K562 (cell line): Measurements from ENCODE around the gene FAM25A.
"Not testable (repeated sequence)": the region's sequence is repeated elsewhere in the genome, so short reads cannot be mapped to it uniquely, and the experiment has no call there.

Source experiments
- ARID3A ChIP-seq: IDR thresholded peaks from 2 replicates; pipeline ENCODE4 v1.6.1; 2012; ENCODE audit warnings: low read depth, low read length, improper control_type of control experiment, borderline replicate concordance
- E2F3 ChIP-seq: fragments of 250-450 bp; sonication (Bioruptor Pico); IDR thresholded peaks from 2 replicates; pipeline ENCODE4 v1.4.0; 2020; ENCODE audit warnings: mild to moderate bottlenecking
- EP300 ChIP-seq: IDR thresholded peaks from 2 replicates; pipeline ENCODE4 v1.6.1; 2012; ENCODE audit warnings: low read length, improper control_type of control experiment
- POLR2AphosphoS5 ChIP-seq: IDR thresholded peaks from 2 replicates; pipeline ENCODE4 v1.6.1; 2011; ENCODE audit warnings: mild to moderate bottlenecking, low read depth, low read length, moderate library complexity; ENCODE audit not compliant: control insufficient read depth, insufficient read depth
- RERE ChIP-seq: sonication (generic); formaldehyde crosslinking; IDR thresholded peaks from 2 replicates; pipeline ENCODE4 v1.8.0; 2023; ENCODE audit warnings: missing genetic modification reagents, mild to moderate bottlenecking, borderline replicate concordance
- SREBF2 ChIP-seq: sonication (generic); formaldehyde crosslinking; IDR thresholded peaks from 2 replicates; pipeline ENCODE4 v1.4.0; 2020; ENCODE audit warnings: mild to moderate bottlenecking, missing genetic modification reagents
- ZC3H8 ChIP-seq: fragments of 450-650 bp; IDR thresholded peaks from 2 replicates; pipeline ENCODE4 v1.6.1; 2017
- TF ChIP-seq, protein P1 (sequence below), 3 experiments: IDR thresholded peaks in 2 of 3; conservative IDR thresholded peaks in 1 of 3; 2 replicates each; pipeline ENCODE4 v1.5.1; 2011 to 2012; ENCODE audit warnings: low read length in 3 of 3, mild to moderate bottlenecking in 3 of 3, control low read depth in 2 of 3, improper control_type of control experiment in 1 of 3, inconsistent platforms in 1 of 3, low read depth in 1 of 3, mixed read lengths in 1 of 3, moderate library complexity in 1 of 3; ENCODE audit not compliant: insufficient read depth in 2 of 3

DNA sequence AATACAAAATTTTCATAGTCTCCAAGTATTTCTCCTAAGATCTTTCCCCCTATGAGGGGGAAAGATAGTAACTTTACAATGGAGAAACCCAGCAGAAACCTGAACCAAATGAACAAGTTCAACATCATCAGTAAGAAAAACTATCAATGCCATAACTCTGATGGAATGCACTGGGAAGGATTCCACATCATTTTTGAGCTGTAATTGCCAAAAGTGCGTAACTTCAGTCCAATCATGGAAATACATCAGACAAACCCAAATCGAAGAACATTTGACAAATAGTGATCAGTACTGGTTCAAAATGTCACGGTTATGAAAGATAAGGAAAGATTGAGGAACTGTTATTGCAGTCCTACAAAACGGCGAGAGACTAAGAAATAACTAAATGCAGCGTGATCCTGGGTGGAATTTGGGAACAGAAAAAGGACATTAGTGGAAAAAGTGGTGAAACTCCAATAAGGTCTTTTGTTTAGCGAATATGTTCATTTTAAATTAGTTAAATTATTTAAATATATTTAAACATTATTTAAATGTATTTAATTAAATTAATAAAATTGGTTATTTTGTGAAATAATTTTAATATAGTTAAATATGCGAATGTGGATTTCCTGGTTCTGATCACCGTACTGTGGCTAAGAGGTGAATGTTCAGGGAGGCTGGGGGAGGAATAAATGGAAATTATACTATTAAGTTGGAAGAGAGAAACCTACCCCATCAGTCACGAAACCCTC, 4.9 kb upstream of the FAM25A start:
- TF ChIP-seq E2F3 (CRISPR knock-in tag); EP300; POLR2AphosphoS5; SREBF2; RERE (CRISPR knock-in tag); ARID3A; ZC3H8: not testable (repeated sequence)
- TF ChIP-seq, protein P1, sequence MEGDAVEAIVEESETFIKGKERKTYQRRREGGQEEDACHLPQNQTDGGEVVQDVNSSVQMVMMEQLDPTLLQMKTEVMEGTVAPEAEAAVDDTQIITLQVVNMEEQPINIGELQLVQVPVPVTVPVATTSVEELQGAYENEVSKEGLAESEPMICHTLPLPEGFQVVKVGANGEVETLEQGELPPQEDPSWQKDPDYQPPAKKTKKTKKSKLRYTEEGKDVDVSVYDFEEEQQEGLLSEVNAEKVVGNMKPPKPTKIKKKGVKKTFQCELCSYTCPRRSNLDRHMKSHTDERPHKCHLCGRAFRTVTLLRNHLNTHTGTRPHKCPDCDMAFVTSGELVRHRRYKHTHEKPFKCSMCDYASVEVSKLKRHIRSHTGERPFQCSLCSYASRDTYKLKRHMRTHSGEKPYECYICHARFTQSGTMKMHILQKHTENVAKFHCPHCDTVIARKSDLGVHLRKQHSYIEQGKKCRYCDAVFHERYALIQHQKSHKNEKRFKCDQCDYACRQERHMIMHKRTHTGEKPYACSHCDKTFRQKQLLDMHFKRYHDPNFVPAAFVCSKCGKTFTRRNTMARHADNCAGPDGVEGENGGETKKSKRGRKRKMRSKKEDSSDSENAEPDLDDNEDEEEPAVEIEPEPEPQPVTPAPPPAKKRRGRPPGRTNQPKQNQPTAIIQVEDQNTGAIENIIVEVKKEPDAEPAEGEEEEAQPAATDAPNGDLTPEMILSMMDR (IDR thresholded peaks at IDR 0.05 in 2 of 3, conservative IDR thresholded peaks at IDR 0.05 in 1 of 3; ENCODE audit: insufficient read depth in 2 of 3, low read depth in 1 of 3, low read length in 3 of 3): not testable (repeated sequence)
